Measurements from ENCODE around the gene CA4. TPM values are rescaled to one million over a fixed set of nuclear protein-coding genes. Genes with fewer than 3 reads are reported as not detected.
"Not testable (repeated sequence)": the region's sequence is repeated elsewhere in the genome, so short reads cannot be mapped to it uniquely, and the experiment has no call there.

Gene CA4
- total RNA-seq, 1 experiment from 2014 or later: 1.7 TPM

DNA sequence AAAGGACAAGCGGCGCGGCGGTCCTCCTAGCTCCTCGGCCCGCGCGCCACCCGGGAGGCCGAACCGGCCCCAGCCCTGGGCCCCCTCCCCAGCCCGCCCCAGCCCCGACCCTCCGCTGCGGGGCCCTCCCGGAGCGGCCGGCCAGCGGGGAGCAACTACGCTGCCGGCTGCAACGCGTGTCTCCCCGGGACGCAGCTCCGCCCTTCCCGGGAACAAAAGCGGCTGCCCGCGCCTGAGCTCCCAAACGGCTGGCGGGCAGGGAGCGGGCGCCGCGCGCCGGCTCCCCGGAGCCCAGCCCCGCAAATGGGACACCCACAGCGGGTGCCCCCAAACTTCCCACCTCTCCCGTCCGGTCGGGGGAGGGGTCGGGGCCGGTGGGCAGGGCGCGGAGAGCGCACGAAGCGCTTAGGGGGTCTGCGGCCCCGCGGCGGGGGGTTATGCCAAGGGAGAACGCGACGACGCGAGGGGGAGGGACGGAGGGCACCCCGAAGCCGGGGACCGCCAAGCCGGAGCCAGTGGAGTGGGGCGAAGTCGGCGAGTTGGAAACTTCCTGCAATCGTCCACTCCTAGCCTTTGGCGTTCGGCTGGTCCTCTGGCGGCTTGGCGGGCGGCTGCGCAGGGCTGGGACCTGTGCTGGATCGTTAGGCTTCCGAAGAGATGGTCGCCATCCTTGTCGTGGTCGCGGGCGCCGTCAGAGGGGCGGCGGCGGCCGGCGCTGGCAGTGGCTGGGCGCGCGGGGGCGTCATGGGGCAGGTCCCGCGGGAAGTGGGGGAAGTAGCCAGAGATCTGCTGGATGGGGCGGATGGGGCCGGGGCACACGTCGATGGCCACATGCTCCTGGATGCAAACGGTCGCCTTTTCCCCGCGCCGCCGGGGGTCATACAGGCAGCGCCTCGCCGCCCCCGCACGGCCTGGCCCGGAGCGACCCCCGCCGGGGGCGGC, 29.7 kb upstream of the CA4 start:
- not testable (repeated sequence) for H4K20me1 ChIP-seq (ENCODE audit: control insufficient read depth, insufficient read depth, insufficient read length); H3K9me3 ChIP-seq (ENCODE audit: control insufficient read depth, low read depth, low read length); H2BK15ac ChIP-seq (ENCODE audit: low read depth, low read length); H3K23ac ChIP-seq (ENCODE audit: insufficient read length, low read depth, low read length); H3K27me3 Mint-ChIP-seq (ENCODE audit: low read depth); H2AFZ ChIP-seq (ENCODE audit: low read length); H3K27ac ChIP-seq (ENCODE audit: insufficient read length, low read depth, low read length); H3K79me1 ChIP-seq (ENCODE audit: insufficient read depth, low read depth, low read length, poor library complexity, severe bottlenecking); DNase-seq; H3K4me1 Mint-ChIP-seq; H3K79me2 ChIP-seq (ENCODE audit: insufficient read depth, low read length); H3K9me3 Mint-ChIP-seq; H2BK20ac ChIP-seq (ENCODE audit: low read depth, low read length, poor library complexity, severe bottlenecking); H3K23me2 ChIP-seq (ENCODE audit: insufficient read length, low read depth, low read length, poor library complexity, severe bottlenecking); H3K27me3 ChIP-seq (ENCODE audit: insufficient read depth, low read length); H2BK120ac ChIP-seq (ENCODE audit: low read depth, low read length, poor library complexity, severe bottlenecking); H3K27ac Mint-ChIP-seq; H2BK5ac ChIP-seq (ENCODE audit: insufficient read length, low read length); H4K91ac ChIP-seq (ENCODE audit: insufficient read length, low read depth, low read length); H3K14ac ChIP-seq (ENCODE audit: insufficient read depth, low read length); H2AK5ac ChIP-seq (ENCODE audit: insufficient read length, low read length); H3T11ph ChIP-seq (ENCODE audit: low read length); H2BK12ac ChIP-seq (ENCODE audit: insufficient read length, low read depth, low read length); H4K5ac ChIP-seq (ENCODE audit: insufficient read length, low read depth, low read length); H3K36me3 Mint-ChIP-seq (ENCODE audit: insufficient read depth in 1 of 3, low read depth in 3 of 3); H3K4me3 Mint-ChIP-seq; H3K4me2 ChIP-seq (ENCODE audit: insufficient read depth, insufficient read length, low read length); H3K18ac ChIP-seq (ENCODE audit: insufficient read length, low read depth, low read length); H3K4ac ChIP-seq (ENCODE audit: low read depth, low read length); H3K56ac ChIP-seq (ENCODE audit: insufficient read length, low read depth, low read length); H4K8ac ChIP-seq (replicated peaks; ENCODE audit: insufficient read length, low read depth, low read length); H3K4me1 ChIP-seq (ENCODE audit: insufficient read depth, low read length); H3K9ac ChIP-seq (ENCODE audit: extremely low read depth, insufficient read length, low read length)
- WGBS (ENCODE audit: extremely low coverage, insufficient read length, low lambda C conversion rate): no CpG with 5 or more reads among the region's 114 CpGs
